ENCODE data around the gene MRO. TPM values are rescaled to one million over a fixed set of nuclear protein-coding genes. Genes with fewer than 3 reads are reported as not detected.

Gene MRO
- polyA plus RNA-seq, 2 of the 4 experiments (the other 2 are of a cell fraction): 0.31 to 0.39 TPM

DNA sequence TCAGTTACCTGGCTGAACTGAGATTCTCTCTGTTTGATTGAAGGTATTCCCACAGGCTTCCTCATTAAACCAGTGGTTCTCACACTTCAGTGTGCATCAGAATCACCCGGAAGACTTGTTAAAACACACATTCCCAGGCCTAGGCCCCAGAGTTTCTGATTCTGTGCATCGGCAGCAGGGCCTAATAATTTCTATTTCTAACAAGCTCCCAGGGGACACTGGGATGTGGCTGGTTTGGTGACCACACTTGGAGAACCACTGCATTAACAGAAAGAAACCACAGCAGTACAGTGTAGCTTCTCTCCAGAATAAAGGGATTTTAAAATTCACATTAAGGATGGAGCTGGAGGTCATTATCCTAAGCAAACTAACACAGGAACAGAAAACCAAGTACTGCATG is 6.5 kb downstream of the MRO start:
- DNase-seq (ENCODE audit: low read depth in 1 of 2, low spot score in 1 of 2): no peak
- TF ChIP-seq EHMT2 (IDR thresholded peaks at IDR 0.05; ENCODE audit: low read depth): no peak
- no peak for FAIRE-seq
- no peaks in the 10 kb centered on the region for H3K4me1 ChIP-seq
- ChIA-PET CTCF (interaction anchor here (0.6 kb wide), 1 partner anchor 136 kb away, joined by 3 read pairs; no protein-coding TSS in a partner anchor), POLR2A (no interaction called here)
- H3K4me2 ChIP-seq: no peak overlapping the region
- no peak overlapping the region for H3K4me3 ChIP-seq
- no peak overlapping the region for H3K27ac ChIP-seq
- no peak for ATAC-seq
- no peaks in the 10 kb centered on the region for H3K9me3 ChIP-seq
- WGBS (ENCODE audit: missing lambda C conversion rate): 72% methylated on average over 2 of the region's 2 CpGs

DNA sequence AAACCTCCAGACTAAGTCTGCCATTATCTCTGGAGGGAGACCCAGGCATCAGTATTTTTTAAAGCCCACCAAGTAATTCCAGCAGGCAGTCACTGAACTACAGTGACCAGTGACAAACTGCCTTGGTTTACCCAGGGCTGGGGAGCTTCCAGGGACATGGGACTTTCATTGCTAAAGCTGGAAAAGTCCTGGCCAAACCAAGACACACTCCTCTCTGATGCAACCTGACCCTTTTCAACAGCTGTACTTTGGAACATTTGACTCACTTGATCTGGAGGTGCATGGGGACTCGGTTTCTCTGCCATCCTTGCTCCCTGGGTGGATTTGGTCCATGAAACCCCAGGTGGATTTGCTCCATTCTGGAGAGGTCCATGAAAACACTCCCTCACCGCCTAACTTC is 7.0 kb downstream of the MRO start:
- Histone ChIP-seq H3K4me3 (no peak overlapping the region), H3K9me3 (no peaks in the 10 kb centered on the region), H3K4me2 (no peak overlapping the region), H3K4me1 (no peaks in the 10 kb centered on the region), H3K27ac (no peak overlapping the region)
- ATAC-seq: no peak
- 52% methylated on average over 2 of the region's 2 CpGs for WGBS (ENCODE audit: missing lambda C conversion rate)
- ChIA-PET POLR2A (no interaction called here), CTCF (interaction anchor here (0.6 kb wide), 1 partner anchor 52 kb away, joined by 3 read pairs; no protein-coding TSS in a partner anchor)
- no peak for FAIRE-seq
- no peak for DNase-seq (ENCODE audit: low read depth in 1 of 2, low spot score in 1 of 2)
- TF ChIP-seq POLR2AphosphoS2 (conservative IDR thresholded peaks at IDR 0.05; ENCODE audit: low read length) (no peak), JUN (IDR thresholded peaks at IDR 0.05) (no peak), RFX5 (IDR thresholded peaks at IDR 0.05) (no peak), HOXA7 (CRISPR knock-in tag; IDR thresholded peaks at IDR 0.05) (no peak), CHD2 (IDR thresholded peaks at IDR 0.05; ENCODE audit: low read length, partially characterized antibody) (no peak), ZNF302 (CRISPR knock-in tag; IDR thresholded peaks at IDR 0.05) (no peak), RNF2 (IDR thresholded peaks at IDR 0.05; ENCODE audit: borderline replicate concordance, low read depth) (no peak), BHLHE40 (IDR thresholded peaks at IDR 0.05; ENCODE audit: low read depth, low read length) (no peak), KDM1A (IDR thresholded peaks at IDR 0.05; ENCODE audit: low read depth) (no peak)
- TF ChIP-seq, protein P1, sequence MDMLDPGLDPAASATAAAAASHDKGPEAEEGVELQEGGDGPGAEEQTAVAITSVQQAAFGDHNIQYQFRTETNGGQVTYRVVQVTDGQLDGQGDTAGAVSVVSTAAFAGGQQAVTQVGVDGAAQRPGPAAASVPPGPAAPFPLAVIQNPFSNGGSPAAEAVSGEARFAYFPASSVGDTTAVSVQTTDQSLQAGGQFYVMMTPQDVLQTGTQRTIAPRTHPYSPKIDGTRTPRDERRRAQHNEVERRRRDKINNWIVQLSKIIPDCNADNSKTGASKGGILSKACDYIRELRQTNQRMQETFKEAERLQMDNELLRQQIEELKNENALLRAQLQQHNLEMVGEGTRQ (IDR thresholded peaks at IDR 0.05): no peak
- TF ChIP-seq, protein P2, sequence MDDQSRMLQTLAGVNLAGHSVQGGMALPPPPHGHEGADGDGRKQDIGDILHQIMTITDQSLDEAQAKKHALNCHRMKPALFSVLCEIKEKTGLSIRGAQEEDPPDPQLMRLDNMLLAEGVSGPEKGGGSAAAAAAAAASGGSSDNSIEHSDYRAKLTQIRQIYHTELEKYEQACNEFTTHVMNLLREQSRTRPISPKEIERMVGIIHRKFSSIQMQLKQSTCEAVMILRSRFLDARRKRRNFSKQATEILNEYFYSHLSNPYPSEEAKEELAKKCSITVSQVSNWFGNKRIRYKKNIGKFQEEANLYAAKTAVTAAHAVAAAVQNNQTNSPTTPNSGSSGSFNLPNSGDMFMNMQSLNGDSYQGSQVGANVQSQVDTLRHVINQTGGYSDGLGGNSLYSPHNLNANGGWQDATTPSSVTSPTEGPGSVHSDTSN (IDR thresholded peaks at IDR 0.05): no peak
- TF ChIP-seq, protein P3, sequence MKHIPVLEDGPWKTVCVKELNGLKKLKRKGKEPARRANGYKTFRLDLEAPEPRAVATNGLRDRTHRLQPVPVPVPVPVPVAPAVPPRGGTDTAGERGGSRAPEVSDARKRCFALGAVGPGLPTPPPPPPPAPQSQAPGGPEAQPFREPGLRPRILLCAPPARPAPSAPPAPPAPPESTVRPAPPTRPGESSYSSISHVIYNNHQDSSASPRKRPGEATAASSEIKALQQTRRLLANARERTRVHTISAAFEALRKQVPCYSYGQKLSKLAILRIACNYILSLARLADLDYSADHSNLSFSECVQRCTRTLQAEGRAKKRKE (CRISPR knock-in tag; IDR thresholded peaks at IDR 0.05; ENCODE audit: low read depth): no peak

DNA sequence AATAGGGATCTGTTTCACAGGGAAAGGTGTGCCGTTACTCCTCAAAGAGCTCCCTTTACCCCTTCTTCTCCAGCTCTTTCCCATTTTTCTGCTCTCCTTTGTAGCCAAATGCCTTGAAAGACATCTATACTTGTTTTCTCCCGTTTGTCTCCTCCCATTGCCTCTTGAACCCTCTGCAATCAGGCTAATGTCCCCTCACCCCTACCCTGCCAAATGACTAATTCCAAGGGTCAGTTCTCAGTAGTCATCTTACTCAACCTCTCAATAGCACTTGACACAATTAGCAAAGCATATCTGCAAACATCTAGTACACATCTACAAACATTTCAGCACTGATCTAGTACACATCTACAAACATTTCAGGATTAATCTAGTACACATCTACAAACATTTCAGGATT is 12.6 kb downstream of the MRO start:
- WGBS (ENCODE audit: missing lambda C conversion rate): 40% methylated on average over 2 of the region's 2 CpGs
- no peaks in the 10 kb centered on the region for H3K9me3 ChIP-seq
- POLR2A ChIA-PET: no interaction called here
- ATAC-seq (no peak), DNase-seq (ENCODE audit: low read depth in 1 of 2, low spot score in 1 of 2) (no peak), FAIRE-seq (no peak)
- CTCF ChIA-PET: no interaction called here
- H3K4me3 ChIP-seq: no peak overlapping the region
- no peak overlapping the region for H3K27ac ChIP-seq
- TF ChIP-seq RARB (CRISPR knock-in tag; IDR thresholded peaks at IDR 0.05) (no peak), NFE2L2 (conservative IDR thresholded peaks at IDR 0.05; ENCODE audit: low read length) (no peak), MAZ (IDR thresholded peaks at IDR 0.05; ENCODE audit: borderline replicate concordance, low read depth, low read length) (no peak), RFX5 (IDR thresholded peaks at IDR 0.05) (no peak), EHMT2 (IDR thresholded peaks at IDR 0.05; ENCODE audit: low read depth) (no peak), RCOR1 (IDR thresholded peaks at IDR 0.05; ENCODE audit: low read depth, low read length) (no peak), KDM1A (IDR thresholded peaks at IDR 0.05; ENCODE audit: low read depth) (no peak), EHF (CRISPR knock-in tag; IDR thresholded peaks at IDR 0.05) (no peak), CBX2 (IDR thresholded peaks at IDR 0.05; ENCODE audit: borderline replicate concordance, low read depth) (no peak), ZC3H11A (IDR thresholded peaks at IDR 0.05) (no peak), SMC3 (IDR thresholded peaks at IDR 0.05) (no peak), ESRRA (IDR thresholded peaks at IDR 0.05; ENCODE audit: borderline replicate concordance, low read length) (no peak), CHD2 (IDR thresholded peaks at IDR 0.05; ENCODE audit: low read length, partially characterized antibody) (no peak), POLR2A (IDR thresholded peaks at IDR 0.05; ENCODE audit: low read length) (no peak), FOSL2 (IDR thresholded peaks at IDR 0.05) (no peak), FOSL2 (CRISPR knock-in tag; IDR thresholded peaks at IDR 0.05) (no peak)
- TF ChIP-seq, protein P4, sequence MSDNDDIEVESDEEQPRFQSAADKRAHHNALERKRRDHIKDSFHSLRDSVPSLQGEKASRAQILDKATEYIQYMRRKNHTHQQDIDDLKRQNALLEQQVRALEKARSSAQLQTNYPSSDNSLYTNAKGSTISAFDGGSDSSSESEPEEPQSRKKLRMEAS (IDR thresholded peaks at IDR 0.05): no peak
- TF ChIP-seq, protein P2 (IDR thresholded peaks at IDR 0.05): no peak
- H3K4me2 ChIP-seq: no peak overlapping the region
- no peaks in the 10 kb centered on the region for H3K4me1 ChIP-seq

Data from A549 (cell line).